ENCODE results near the gene PDE4B.

PDE4B gene

GRCh38 chr1:66246351-66247269 is 453.9 kb downstream of the PDE4B start:
- DNase-seq = no peak

- DNase-seq = no peak
Observed at GRCh38 chr1:66247415-66248208, 454.9 kb downstream of the PDE4B start.

- DNase-seq = no peak
Observed at GRCh38 chr1:66248257-66248656, 455.6 kb downstream of the PDE4B start.

GRCh38 chr1:66248746-66249145 is 456.1 kb downstream of the PDE4B start:
- DNase-seq = no peak

- no peak for DNase-seq
Observed at GRCh38 chr1:66250075-66250474, 457.4 kb downstream of the PDE4B start.

- no peak for DNase-seq
Observed at GRCh38 chr1:66250478-66250877, 457.8 kb downstream of the PDE4B start.

GRCh38 chr1:66251546-66251945 is 458.9 kb downstream of the PDE4B start:
- no peak for DNase-seq

GRCh38 chr1:66253330-66253921 is 460.7 kb downstream of the PDE4B start:
- peak; percentile 1 for DNase-seq

- no peak for DNase-seq
Observed at GRCh38 chr1:66254785-66255184, 462.1 kb downstream of the PDE4B start.

- DNase-seq = no peak
Observed at GRCh38 chr1:66256629-66257572, 464.2 kb downstream of the PDE4B start.

- no peak for DNase-seq
Observed at GRCh38 chr1:66258404-66259105, 465.9 kb downstream of the PDE4B start.

GRCh38 chr1:66261364-66261763 is 468.7 kb downstream of the PDE4B start:
- DNase-seq = no peak

GRCh38 chr1:66262208-66262963 is 469.7 kb downstream of the PDE4B start:
- DNase-seq = no peak

- DNase-seq = no peak
Observed at GRCh38 chr1:66265268-66265667, 472.6 kb downstream of the PDE4B start.

- DNase-seq = peak; percentile 2
Observed at GRCh38 chr1:66265796-66266195, 473.1 kb downstream of the PDE4B start.

- DNase-seq = no peak
Observed at GRCh38 chr1:66266350-66266749, 473.7 kb downstream of the PDE4B start.

GRCh38 chr1:66266756-66267155 is 474.1 kb downstream of the PDE4B start:
- no peak for DNase-seq

- DNase-seq = no peak
Observed at GRCh38 chr1:66267201-66267940, 474.7 kb downstream of the PDE4B start.

- no peak for DNase-seq
Observed at GRCh38 chr1:66269222-66269621, 476.5 kb downstream of the PDE4B start.

- DNase-seq = no peak
Observed at GRCh38 chr1:66270119-66270812, 477.6 kb downstream of the PDE4B start.

All from NCI-H146 (cell line).